ENCODE data around the gene TBCK. TPM values are rescaled to one million over a fixed set of nuclear protein-coding genes. Genes with fewer than 3 reads are reported as not detected.

TBCK gene
- total RNA-seq, 1 donor from 2014 or later: 77.8 TPM

DNA sequence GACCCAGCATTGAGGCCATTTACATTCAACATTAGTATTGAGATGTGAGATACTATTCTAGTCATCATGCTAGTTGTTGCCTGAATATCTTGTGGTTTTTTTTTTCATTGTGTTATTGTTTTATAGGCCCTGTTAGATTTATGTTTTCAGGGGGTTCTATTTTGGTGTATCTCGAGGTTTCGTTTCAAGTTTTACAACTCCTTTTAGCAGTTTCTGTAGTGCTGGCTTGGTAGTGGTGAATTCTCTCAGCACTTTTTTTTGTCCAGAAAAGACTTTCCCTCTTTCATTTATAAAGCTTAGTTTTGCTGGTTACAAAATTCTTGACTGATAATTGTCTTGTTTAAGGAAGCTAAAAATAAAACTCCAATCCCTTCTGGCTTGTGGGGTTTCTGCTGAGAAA lies 305.2 kb downstream of the TBCK start:
- no peaks in the 10 kb centered on the region for H3K27me3 Mint-ChIP-seq
- TF ChIP-seq, protein P1, sequence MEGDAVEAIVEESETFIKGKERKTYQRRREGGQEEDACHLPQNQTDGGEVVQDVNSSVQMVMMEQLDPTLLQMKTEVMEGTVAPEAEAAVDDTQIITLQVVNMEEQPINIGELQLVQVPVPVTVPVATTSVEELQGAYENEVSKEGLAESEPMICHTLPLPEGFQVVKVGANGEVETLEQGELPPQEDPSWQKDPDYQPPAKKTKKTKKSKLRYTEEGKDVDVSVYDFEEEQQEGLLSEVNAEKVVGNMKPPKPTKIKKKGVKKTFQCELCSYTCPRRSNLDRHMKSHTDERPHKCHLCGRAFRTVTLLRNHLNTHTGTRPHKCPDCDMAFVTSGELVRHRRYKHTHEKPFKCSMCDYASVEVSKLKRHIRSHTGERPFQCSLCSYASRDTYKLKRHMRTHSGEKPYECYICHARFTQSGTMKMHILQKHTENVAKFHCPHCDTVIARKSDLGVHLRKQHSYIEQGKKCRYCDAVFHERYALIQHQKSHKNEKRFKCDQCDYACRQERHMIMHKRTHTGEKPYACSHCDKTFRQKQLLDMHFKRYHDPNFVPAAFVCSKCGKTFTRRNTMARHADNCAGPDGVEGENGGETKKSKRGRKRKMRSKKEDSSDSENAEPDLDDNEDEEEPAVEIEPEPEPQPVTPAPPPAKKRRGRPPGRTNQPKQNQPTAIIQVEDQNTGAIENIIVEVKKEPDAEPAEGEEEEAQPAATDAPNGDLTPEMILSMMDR (IDR thresholded peaks at IDR 0.05; ENCODE audit: unreplicated experiment): no peak
- H3K36me3 Mint-ChIP-seq (ENCODE audit: insufficient read depth): peaks cover 5% of the 10 kb centered on the region
- H3K4me1 Mint-ChIP-seq (ENCODE audit: low read depth): no peaks in the 10 kb centered on the region
- H3K4me3 Mint-ChIP-seq (ENCODE audit: low read depth): no peak overlapping the region
- no peak overlapping the region for H3K27ac Mint-ChIP-seq
- peaks cover 34% of the 10 kb centered on the region for H3K9me3 Mint-ChIP-seq (ENCODE audit: low read depth)
- DNase-seq (ENCODE audit: low spot score, unreplicated experiment): no peak

DNA sequence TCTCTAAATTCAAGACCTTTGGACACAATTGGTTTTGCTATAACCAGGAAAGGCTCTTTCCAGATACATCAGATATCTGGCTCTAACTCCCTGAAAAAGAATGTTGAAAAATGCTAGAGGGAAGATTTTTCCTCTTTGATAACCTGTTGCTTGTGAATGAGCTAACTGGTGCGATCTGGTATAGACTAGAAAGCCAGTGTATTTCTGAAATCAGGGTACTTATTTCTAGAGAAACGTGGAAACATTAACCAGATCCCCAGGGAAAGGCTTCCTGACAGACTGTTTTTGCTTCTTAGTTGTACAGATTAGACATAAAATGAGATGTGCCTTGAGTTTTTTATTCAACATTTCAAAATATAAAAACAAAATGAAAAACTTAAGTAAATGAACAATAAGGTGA lies 313.0 kb downstream of the TBCK start:
- H3K4me3 Mint-ChIP-seq (ENCODE audit: low read depth): no peak overlapping the region
- DNase-seq (ENCODE audit: low spot score, unreplicated experiment): no peak
- TF ChIP-seq, protein P1 (IDR thresholded peaks at IDR 0.05; ENCODE audit: unreplicated experiment): no peak

DNA sequence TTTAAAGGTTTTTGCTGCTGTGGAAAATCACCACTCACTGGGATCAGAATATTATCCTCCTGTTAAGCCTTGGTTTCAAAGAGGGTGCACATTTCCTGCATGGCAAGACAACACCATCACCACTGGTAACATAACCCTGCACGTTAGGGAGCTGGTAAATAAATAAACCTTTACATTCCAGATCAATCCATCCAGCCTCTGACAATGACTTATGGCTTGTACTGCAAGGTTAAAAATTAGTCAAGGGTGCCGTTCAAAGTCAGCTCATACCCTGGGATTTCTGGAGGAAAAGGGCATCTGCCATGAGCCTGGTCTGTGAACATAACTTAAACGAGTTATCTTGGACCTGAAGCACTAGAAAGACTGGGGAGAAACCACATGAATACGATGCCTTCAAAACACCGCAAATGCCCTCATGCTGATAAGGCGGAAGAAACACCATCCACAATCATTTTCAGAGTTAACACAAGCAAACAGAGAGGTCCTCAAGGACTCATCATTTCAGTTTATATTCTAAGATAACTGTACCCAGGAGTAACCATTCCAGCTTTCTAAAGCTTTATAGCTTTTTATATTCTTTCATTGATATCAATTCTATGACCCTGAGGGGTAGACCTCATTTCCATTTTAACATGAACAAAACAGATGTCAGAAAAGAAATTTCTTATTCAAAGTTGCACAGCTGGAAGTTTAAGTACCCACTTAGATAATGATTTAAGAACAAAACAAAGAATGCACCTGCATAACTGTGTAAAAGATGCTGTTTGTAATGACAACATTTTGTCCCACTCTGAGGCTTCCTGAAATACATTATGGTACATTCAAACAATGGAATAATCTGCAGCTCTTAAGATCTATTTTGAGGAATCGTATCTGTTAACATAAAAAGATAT lies 317.6 kb downstream of the TBCK start:
- H3K27ac Mint-ChIP-seq: peak overlapping the region; percentile 47
- TF ChIP-seq, protein P1 (IDR thresholded peaks at IDR 0.05; ENCODE audit: unreplicated experiment): no peak
- no peaks in the 10 kb centered on the region for H3K36me3 Mint-ChIP-seq (ENCODE audit: insufficient read depth)
- H3K4me3 Mint-ChIP-seq (ENCODE audit: low read depth): peak overlapping the region; percentile 27
- no peak for DNase-seq (ENCODE audit: low spot score, unreplicated experiment)
- H3K27me3 Mint-ChIP-seq: no peaks in the 10 kb centered on the region
- H3K9me3 Mint-ChIP-seq (ENCODE audit: low read depth): no peaks in the 10 kb centered on the region
- peaks cover 22% of the 10 kb centered on the region for H3K4me1 Mint-ChIP-seq (ENCODE audit: low read depth)

More for the DNA sequence above, 313.0 kb downstream of the TBCK start:
- H3K9me3 Mint-ChIP-seq (ENCODE audit: low read depth): no peaks in the 10 kb centered on the region
- no peaks in the 10 kb centered on the region for H3K27me3 Mint-ChIP-seq
- H3K27ac Mint-ChIP-seq: no peak overlapping the region
- no peaks in the 10 kb centered on the region for H3K36me3 Mint-ChIP-seq (ENCODE audit: insufficient read depth)
- peaks cover 14% of the 10 kb centered on the region for H3K4me1 Mint-ChIP-seq (ENCODE audit: low read depth)

DNA sequence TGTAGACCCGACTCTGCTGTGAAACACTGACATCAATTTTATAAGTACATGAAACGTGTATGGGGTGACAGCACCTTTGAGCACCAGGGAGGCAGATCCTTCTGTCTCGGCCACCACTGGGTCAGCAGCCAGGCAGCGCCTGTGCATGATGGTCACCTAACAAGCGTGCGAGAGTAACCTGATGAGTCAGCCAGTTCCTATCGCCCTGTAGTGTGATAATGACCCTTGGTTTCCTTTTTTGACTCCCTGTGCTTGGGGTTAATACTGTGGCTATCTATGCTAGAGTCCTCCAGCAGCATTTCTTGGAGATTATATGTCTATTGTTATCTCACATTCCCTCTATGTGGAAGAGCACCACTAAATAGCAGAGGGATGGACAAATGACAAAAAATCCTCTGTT lies 319.2 kb downstream of the TBCK start:
- Mint-ChIP-seq H3K36me3 (ENCODE audit: insufficient read depth) (no peaks in the 10 kb centered on the region), H3K27me3 (no peaks in the 10 kb centered on the region), H3K27ac (no peak overlapping the region), H3K4me1 (ENCODE audit: low read depth) (peaks cover 22% of the 10 kb centered on the region), H3K4me3 (ENCODE audit: low read depth) (no peak overlapping the region), H3K9me3 (ENCODE audit: low read depth) (no peaks in the 10 kb centered on the region)
- TF ChIP-seq, protein P1 (IDR thresholded peaks at IDR 0.05; ENCODE audit: unreplicated experiment): no peak
- no peak for DNase-seq (ENCODE audit: low spot score, unreplicated experiment)

DNA sequence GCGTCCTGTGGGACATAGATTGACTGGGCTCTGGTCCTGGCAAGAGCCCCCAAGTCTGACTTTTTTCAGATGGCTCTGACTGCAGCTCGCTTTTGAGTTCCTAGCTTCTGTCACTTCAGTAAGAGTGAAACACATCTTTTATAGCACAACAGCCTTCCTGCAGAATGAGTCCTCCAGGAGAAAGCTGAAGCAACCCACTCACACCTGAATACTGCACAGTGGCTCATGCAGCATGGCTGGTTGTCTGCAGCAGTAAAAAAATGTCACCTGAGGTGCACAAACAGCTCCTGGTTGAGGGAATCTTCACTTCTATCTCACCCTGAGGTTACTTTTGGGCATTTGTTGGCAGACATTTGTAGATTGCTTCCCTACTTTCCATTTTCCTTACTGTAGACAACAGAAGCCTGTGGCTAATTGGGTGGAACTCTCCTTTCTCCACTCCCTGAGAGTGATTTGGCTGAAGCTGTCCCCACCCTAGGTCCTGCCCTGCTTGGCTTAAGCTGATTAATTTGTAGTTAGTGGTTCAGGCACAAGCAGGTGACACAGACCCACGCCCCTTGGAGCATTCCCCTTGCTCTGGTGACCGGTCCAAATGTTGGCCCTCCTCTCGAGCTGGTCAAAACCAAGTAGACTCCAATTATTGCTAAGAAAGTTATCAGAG lies 321.0 kb downstream of the TBCK start:
- H3K4me1 Mint-ChIP-seq (ENCODE audit: low read depth): peaks cover 22% of the 10 kb centered on the region
- H3K9me3 Mint-ChIP-seq (ENCODE audit: low read depth): no peaks in the 10 kb centered on the region
- H3K36me3 Mint-ChIP-seq (ENCODE audit: insufficient read depth): no peaks in the 10 kb centered on the region
- DNase-seq (ENCODE audit: low spot score, unreplicated experiment): no peak
- H3K27me3 Mint-ChIP-seq: no peaks in the 10 kb centered on the region
- TF ChIP-seq, protein P1 (IDR thresholded peaks at IDR 0.05; ENCODE audit: unreplicated experiment): no peak
- H3K4me3 Mint-ChIP-seq (ENCODE audit: low read depth): no peak overlapping the region
- H3K27ac Mint-ChIP-seq: no peak overlapping the region

Measured in progenitor cell of endocrine pancreas (in vitro differentiated cells).